ENCODE results near the gene CIB2. TPM values are rescaled to one million over a fixed set of nuclear protein-coding genes. Genes with fewer than 3 reads are reported as not detected.

The CIB2 gene
- total RNA-seq, 2 donors from 2014 or later = 16.7 to 23.0 TPM

- Histone ChIP-seq H3K4me3 (no peak overlapping the region), H3K4me1 (replicated peaks) (peaks cover 36% of the 10 kb centered on the region), H3K27ac (peak overlapping the region; percentile 5 to 30), H3K9me3 (no peaks in the 10 kb centered on the region), H3K27me3 (replicated peaks; ENCODE audit: insufficient read depth) (no peaks in the 10 kb centered on the region), H3K36me3 (no peaks in the 10 kb centered on the region)
- intact Hi-C loops (cut with DNase I) = no loop called here
- TF ChIP-seq CTCF (IDR thresholded peaks at IDR 0.05) (no peak), POLR2A (IDR thresholded peaks at IDR 0.05) (no peak)
- no peak for DNase-seq (ENCODE audit: low spot score)
Measured at GRCh38 chr15:78063217-78063616, 68.0 kb downstream of the CIB2 start.

GRCh38 chr15:78061963-78062427, 69.2 kb downstream of the CIB2 start:
- Histone ChIP-seq H3K27ac (peak overlapping the region; percentile 6 to 49), H3K9me3 (no peaks in the 10 kb centered on the region), H3K36me3 (no peaks in the 10 kb centered on the region), H3K27me3 (replicated peaks; ENCODE audit: insufficient read depth) (no peaks in the 10 kb centered on the region), H3K4me1 (replicated peaks) (peaks cover 31% of the 10 kb centered on the region), H3K4me3 (no peak overlapping the region)
- no peak for DNase-seq (ENCODE audit: low spot score)
- intact Hi-C loops (cut with DNase I) = no loop called here
- WGBS = 7% methylated on average over 6 of the region's 6 CpGs
- no peak for TF ChIP-seq POLR2AphosphoS5 (IDR thresholded peaks at IDR 0.05)
- no peak for TF ChIP-seq CTCF (IDR thresholded peaks at IDR 0.05)
- TF ChIP-seq POLR2A (IDR thresholded peaks at IDR 0.05) = no peak

- H3K36me3 ChIP-seq = no peaks in the 10 kb centered on the region
- no peaks in the 10 kb centered on the region for H3K9me3 ChIP-seq
- no peak overlapping the region for H3K4me3 ChIP-seq
- 86% methylated on average over 5 of the region's 5 CpGs for WGBS
- H3K27me3 ChIP-seq (replicated peaks; ENCODE audit: insufficient read depth) = no peaks in the 10 kb centered on the region
- intact Hi-C loops (cut with DNase I) = no loop called here
- TF ChIP-seq POLR2AphosphoS5 (IDR thresholded peaks at IDR 0.05) (no peak), POLR2A (IDR thresholded peaks at IDR 0.05) (no peak), CTCF (IDR thresholded peaks at IDR 0.05) (no peak)
- H3K4me1 ChIP-seq (replicated peaks) = peaks cover 27% of the 10 kb centered on the region
- peak overlapping the region in 1 of 2 donors; percentile 28 for H3K27ac ChIP-seq
- no peak for DNase-seq (ENCODE audit: low spot score)
Measured at GRCh38 chr15:78060232-78060631, 71.0 kb downstream of the CIB2 start.

GRCh38 chr15:78059110-78059839, 72.0 kb downstream of the CIB2 start:
- Histone ChIP-seq H3K36me3 (no peaks in the 10 kb centered on the region), H3K27me3 (replicated peaks; ENCODE audit: insufficient read depth) (no peaks in the 10 kb centered on the region), H3K4me3 (no peak overlapping the region), H3K27ac (peak overlapping the region in 1 of 2 donors; percentile 28), H3K4me1 (replicated peaks) (peaks cover 27% of the 10 kb centered on the region), H3K9me3 (no peaks in the 10 kb centered on the region)
- DNase-seq (ENCODE audit: low spot score) = no peak
- 84% methylated on average over 3 of the region's 3 CpGs for WGBS
- intact Hi-C loops (cut with DNase I) = no loop called here
- TF ChIP-seq POLR2AphosphoS5 (IDR thresholded peaks at IDR 0.05) (no peak), POLR2A (IDR thresholded peaks at IDR 0.05) (no peak), CTCF (IDR thresholded peaks at IDR 0.05) (no peak)

- H3K27ac ChIP-seq = peak overlapping the region in 1 of 2 donors; percentile 28
- H3K27me3 ChIP-seq (replicated peaks; ENCODE audit: insufficient read depth) = no peaks in the 10 kb centered on the region
- no peak overlapping the region for H3K4me3 ChIP-seq
- TF ChIP-seq POLR2AphosphoS5 (IDR thresholded peaks at IDR 0.05) (no peak), CTCF (IDR thresholded peaks at IDR 0.05) (no peak), POLR2A (IDR thresholded peaks at IDR 0.05) (no peak)
- no peak for DNase-seq (ENCODE audit: low spot score)
- WGBS = 97% methylated on average over 10 of the region's 10 CpGs
- H3K9me3 ChIP-seq = no peaks in the 10 kb centered on the region
- H3K36me3 ChIP-seq = no peaks in the 10 kb centered on the region
- intact Hi-C loops (cut with DNase I) = no loop called here
- peaks cover 27% of the 10 kb centered on the region for H3K4me1 ChIP-seq (replicated peaks)
Measured at GRCh38 chr15:78058401-78058935, 72.8 kb downstream of the CIB2 start.

Data from prostate gland (tissue), 2 donors.